ENCODE measurements around the gene XRN1.
A peak's percentile ranks its signal among the peaks of the same experiment; 100 is the strongest.
"Not testable (repeated sequence)": the region's sequence is repeated elsewhere in the genome, so short reads cannot be mapped to it uniquely, and the experiment has no call there.

Gene XRN1

GRCh38 chr3:142332390-142332789, 115.4 kb downstream of the XRN1 start:
- no peak for DNase-seq

GRCh38 chr3:142324275-142324953, 123.4 kb downstream of the XRN1 start:
- DNase-seq: not testable (repeated sequence)

GRCh38 chr3:142319912-142320311, 127.9 kb downstream of the XRN1 start:
- no peak for DNase-seq

- peak; percentile 70 for DNase-seq
These were observed 128.7 kb downstream of the XRN1 start for GRCh38 chr3:142319094-142319493.

- DNase-seq: peak; percentile 44
These were observed 129.5 kb downstream of the XRN1 start for GRCh38 chr3:142318331-142318730.

GRCh38 chr3:142315978-142316388, 131.9 kb downstream of the XRN1 start:
- DNase-seq: not testable (repeated sequence)

- DNase-seq: peak; percentile 51
These were observed 132.8 kb downstream of the XRN1 start for GRCh38 chr3:142315083-142315482.

GRCh38 chr3:142310439-142310838, 137.4 kb downstream of the XRN1 start:
- DNase-seq: no peak

GRCh38 chr3:142302847-142303246, 145.0 kb downstream of the XRN1 start:
- not testable (repeated sequence) for DNase-seq

GRCh38 chr3:142298626-142299025, 149.2 kb downstream of the XRN1 start:
- no peak for DNase-seq

GRCh38 chr3:142296507-142296906, 151.3 kb downstream of the XRN1 start:
- DNase-seq: no peak

GRCh38 chr3:142287866-142288638, 159.8 kb downstream of the XRN1 start:
- DNase-seq: no peak

GRCh38 chr3:142285083-142285517, 162.7 kb downstream of the XRN1 start:
- DNase-seq: no peak

GRCh38 chr3:142282503-142282902, 165.3 kb downstream of the XRN1 start:
- DNase-seq: no peak

GRCh38 chr3:142281474-142281873, 166.4 kb downstream of the XRN1 start:
- no peak for DNase-seq

- peak; percentile 76 for DNase-seq
These were observed 167.8 kb downstream of the XRN1 start for GRCh38 chr3:142279965-142280590.

- peak; percentile 44 for DNase-seq
These were observed 169.4 kb downstream of the XRN1 start for GRCh38 chr3:142278451-142278850.

GRCh38 chr3:142276781-142277180, 171.1 kb downstream of the XRN1 start:
- DNase-seq: peak; percentile 21

GRCh38 chr3:142275856-142276255, 172.0 kb downstream of the XRN1 start:
- DNase-seq: peak; percentile 81

- DNase-seq: no peak
These were observed 172.9 kb downstream of the XRN1 start for GRCh38 chr3:142274908-142275307.

- no peak for DNase-seq
These were observed 174.3 kb downstream of the XRN1 start for GRCh38 chr3:142273501-142273900.

GRCh38 chr3:142272200-142272891, 175.5 kb downstream of the XRN1 start:
- no peak for DNase-seq

GRCh38 chr3:142270407-142270806, 177.4 kb downstream of the XRN1 start:
- DNase-seq: no peak

Measured in fibroblast of skin of abdomen (primary cell).